ENCODE results near the gene PHYH. TPM values are rescaled to one million over a fixed set of nuclear protein-coding genes. Genes with fewer than 3 reads are reported as not detected.

Gene PHYH
- total RNA-seq, 2 experiments from 2014 or later = 8.5 to 10.0 TPM

GRCh38 chr10:13268310-13268709 is 31.6 kb downstream of the PHYH start:
- Mint-ChIP-seq H3K27me3 (peaks cover 14% of the 10 kb centered on the region), H3K9me3 (no peaks in the 10 kb centered on the region), H3K4me3 (no peak overlapping the region), H3K36me3 (ENCODE audit: low read depth) (no peaks in the 10 kb centered on the region), H3K4me1 (ENCODE audit: low read depth) (no peaks in the 10 kb centered on the region), H3K27ac (no peak overlapping the region)
- no peak for TF ChIP-seq CTCF (IDR thresholded peaks at IDR 0.05)
- no peaks in the 10 kb centered on the region for H3K36me3 ChIP-seq (ENCODE audit: insufficient read depth, low read length)
- no peak overlapping the region for H3K27ac ChIP-seq (ENCODE audit: low read depth in 1 of 2, low read length in 2 of 2)
- ChIA-PET POLR2A (no interaction called here), CTCF (interaction anchor here (0.9 kb wide), 1 partner anchor 34 kb away, joined by 3 read pairs; no protein-coding TSS in a partner anchor)
- DNase-seq = no peak
- H3K9me3 ChIP-seq (ENCODE audit: control insufficient read depth in 1 of 2, insufficient read depth in 1 of 2, low read length in 2 of 2) = no peaks in the 10 kb centered on the region
- no peak overlapping the region for H3K4me3 ChIP-seq (ENCODE audit: low read length)
- ATAC-seq (ENCODE audit: poor library complexity) = no peak
- H3K4me1 ChIP-seq (ENCODE audit: insufficient read depth, low read length) = peaks cover 7% of the 10 kb centered on the region
- intact Hi-C loops (cut with DNase I, micrococcal nuclease) = no loop called here
- H3K27me3 ChIP-seq (ENCODE audit: control insufficient read depth in 1 of 2, insufficient read depth in 2 of 2, low read length in 2 of 2) = peaks cover 0 to 4% of the 10 kb centered on the region in 2 experiments

GRCh38 chr10:13263591-13263990 is 36.3 kb downstream of the PHYH start:
- Histone ChIP-seq H3K27me3 (ENCODE audit: control insufficient read depth in 1 of 2, insufficient read depth in 2 of 2, low read length in 2 of 2) (peaks cover 0 to 4% of the 10 kb centered on the region in 2 experiments), H3K27ac (ENCODE audit: low read depth in 1 of 2, low read length in 2 of 2) (no peak overlapping the region), H3K9me3 (ENCODE audit: control insufficient read depth in 1 of 2, insufficient read depth in 1 of 2, low read length in 2 of 2) (peaks cover 0 to 6% of the 10 kb centered on the region in 2 experiments), H3K36me3 (ENCODE audit: insufficient read depth, low read length) (no peaks in the 10 kb centered on the region), H3K4me1 (ENCODE audit: insufficient read depth, low read length) (no peaks in the 10 kb centered on the region), H3K4me3 (ENCODE audit: low read length) (no peak overlapping the region)
- CTCF ChIA-PET = no interaction called here
- intact Hi-C loops (cut with DNase I, micrococcal nuclease) = no loop called here
- H3K36me3 Mint-ChIP-seq (ENCODE audit: low read depth) = no peaks in the 10 kb centered on the region
- ATAC-seq (ENCODE audit: poor library complexity) = no peak
- H3K4me1 Mint-ChIP-seq (ENCODE audit: low read depth) = no peaks in the 10 kb centered on the region
- DNase-seq = no peak
- H3K9me3 Mint-ChIP-seq = no peaks in the 10 kb centered on the region
- H3K27me3 Mint-ChIP-seq = peaks cover 19% of the 10 kb centered on the region
- POLR2A ChIA-PET = no interaction called here
- H3K27ac Mint-ChIP-seq = no peak overlapping the region
- no peak for TF ChIP-seq CTCF (IDR thresholded peaks at IDR 0.05)
- no peak overlapping the region for H3K4me3 Mint-ChIP-seq

GRCh38 chr10:13262433-13262832 is 37.4 kb downstream of the PHYH start:
- Mint-ChIP-seq H3K4me1 (ENCODE audit: low read depth) (no peaks in the 10 kb centered on the region), H3K4me3 (no peak overlapping the region), H3K9me3 (peaks cover 3% of the 10 kb centered on the region), H3K27me3 (peaks cover 19% of the 10 kb centered on the region), H3K27ac (no peak overlapping the region), H3K36me3 (ENCODE audit: low read depth) (no peaks in the 10 kb centered on the region)
- POLR2A ChIA-PET = no interaction called here
- ATAC-seq (ENCODE audit: poor library complexity) = no peak
- no peaks in the 10 kb centered on the region for H3K4me1 ChIP-seq (ENCODE audit: insufficient read depth, low read length)
- DNase-seq = no peak
- H3K4me3 ChIP-seq (ENCODE audit: low read length) = no peak overlapping the region
- no peak for TF ChIP-seq CTCF (IDR thresholded peaks at IDR 0.05)
- CTCF ChIA-PET = no interaction called here
- no peak overlapping the region for H3K27ac ChIP-seq (ENCODE audit: low read depth in 1 of 2, low read length in 2 of 2)
- H3K9me3 ChIP-seq (ENCODE audit: control insufficient read depth in 1 of 2, insufficient read depth in 1 of 2, low read length in 2 of 2) = peaks cover 0 to 6% of the 10 kb centered on the region in 2 experiments
- intact Hi-C loops (cut with DNase I, micrococcal nuclease) = no loop called here
- no peaks in the 10 kb centered on the region for H3K36me3 ChIP-seq (ENCODE audit: insufficient read depth, low read length)
- peaks cover 0 to 4% of the 10 kb centered on the region in 2 experiments for H3K27me3 ChIP-seq (ENCODE audit: control insufficient read depth in 1 of 2, insufficient read depth in 2 of 2, low read length in 2 of 2)

Measured in CD4-positive, alpha-beta T cell (primary cell).